K562 (cell line): ENCODE results near the gene TLR3. TPM values are rescaled to one million over a fixed set of nuclear protein-coding genes. Genes with fewer than 3 reads are reported as not detected.

Experiments
- ATAC-seq: fragments of 200-7000 bp; cut with Tn5 transposase; 3 replicates; pipeline ENCODE4 v1.9.1; 2020; ENCODE audit warnings: moderate library complexity
- BruUV-seq: library from RNA; stranded (reverse); fragments of 400-500 nt; replicated peaks from 2 replicates; lab custom pipeline; 2021; lab: Mats Ljungman, UMichigan
- CTCF ChIA-PET: fragments of 300-600 bp; formaldehyde crosslinking; extraction: SDS; loops from one replicate; lab custom pipeline; 2021; ENCODE audit warnings: low intra/inter-chr PET ratio; lab: Yijun Ruan, JAX
- POLR2A ChIA-PET: fragments of 300-600, 350-650 bp; sonication (Branson Sonifier 250); formaldehyde crosslinking; extraction: SDS; loops from one replicate; lab custom pipeline; 2021; ENCODE audit warnings: antibody characterized with exemption, inconsistent platforms; lab: Yijun Ruan, JAX
- DNase-seq, 4 experiments: peaks; one replicate each; pipeline versions ENCODE4 v3.0.0 to v3.0.0-alpha.2; 2011 to 2018; ENCODE audit warnings: low spot score in 3 of 4, mixed read lengths in 3 of 4; ENCODE audit errors: extremely low read depth in 1 of 4
- FAIRE-seq: peaks from 2 replicates; lab custom pipeline; 2011; peaks lifted over from hg19 to GRCh38; lab: Jason Lieb, UNC
- H2AFZ ChIP-seq: 2 replicates; pipeline ENCODE4 v1.6.0; 2011; ENCODE audit warnings: low read depth, low read length, control low read depth, inconsistent platforms
- H3K27ac ChIP-seq: fragments of 200-600 bp; 3 replicates; pipeline ENCODE4 v1.8.0; 2011; ENCODE audit warnings: low read depth, mild to moderate bottlenecking, control low read depth, inconsistent platforms, low read length, moderate library complexity, mixed read lengths; ENCODE audit errors: extremely low read depth
- H3K27me3 ChIP-seq, 2 experiments: fragments of 300-600 bp in 1 of 2; 2 replicates in 1 of 2; 3 replicates in 1 of 2; pipeline versions ENCODE4 v1.6.0 to v1.8.0; 2011; ENCODE audit warnings: inconsistent platforms in 2 of 2, low read length in 2 of 2, mild to moderate bottlenecking in 1 of 2, mixed read lengths in 1 of 2, moderate library complexity in 1 of 2; ENCODE audit not compliant: control insufficient read depth in 2 of 2, insufficient read depth in 2 of 2
- H3K36me3 ChIP-seq: fragments of 300-600 bp; 3 replicates; pipeline ENCODE4 v1.8.0; 2011; ENCODE audit warnings: mild to moderate bottlenecking, low read length, inconsistent platforms; ENCODE audit not compliant: control insufficient read depth, insufficient read depth
- H3K4me1 ChIP-seq, 2 experiments: fragments of 200-600 bp in 1 of 2; replicated peaks in 1 of 2; 2 replicates in 1 of 2; 3 replicates in 1 of 2; pipeline versions ENCODE4 v1.5.1 to v1.8.0; 2011; ENCODE audit warnings: inconsistent platforms in 2 of 2, low read length in 2 of 2, mild to moderate bottlenecking in 1 of 2, mixed read lengths in 1 of 2, moderate library complexity in 1 of 2; ENCODE audit not compliant: control insufficient read depth in 2 of 2, insufficient read depth in 2 of 2
- H3K4me2 ChIP-seq: 2 replicates; pipeline ENCODE4 v1.6.1; 2011; ENCODE audit warnings: low read length, control low read depth, inconsistent platforms, mixed read lengths; ENCODE audit not compliant: insufficient read depth
- H3K4me3 ChIP-seq: fragments of 200-600 bp; sonication (generic), shearing (Covaris generic); 2 replicates; pipeline ENCODE4 v1.5.1; 2016; ENCODE audit warnings: control low read depth, inconsistent platforms
- H3K79me2 ChIP-seq: fragments of 200-600 bp; 3 replicates; pipeline ENCODE4 v1.8.0; 2011; ENCODE audit warnings: low read length, inconsistent platforms; ENCODE audit not compliant: control insufficient read depth, insufficient read depth
- H3K9ac ChIP-seq, 2 experiments: 2 replicates each; pipeline versions ENCODE4 v1.6.0 to v1.6.1; 2011; ENCODE audit warnings: low read depth in 2 of 2, low read length in 2 of 2, control low read depth in 1 of 2, inconsistent platforms in 1 of 2, mild to moderate bottlenecking in 1 of 2, mixed read lengths in 1 of 2; ENCODE audit not compliant: insufficient read depth in 1 of 2
- H3K9me1 ChIP-seq: one replicate; pipeline ENCODE4 v1.6.0; 2011; ENCODE audit warnings: inconsistent platforms, mild to moderate bottlenecking, low read length, moderate library complexity; ENCODE audit not compliant: control insufficient read depth, insufficient read depth
- H3K9me3 ChIP-seq: replicated peaks from 2 replicates; pipeline ENCODE4 v1.5.1; 2011; ENCODE audit warnings: low read depth, low read length, inconsistent platforms; ENCODE audit not compliant: control insufficient read depth, insufficient read depth
- H4K20me1 ChIP-seq: replicated peaks from 2 replicates; pipeline ENCODE4 v1.6.1; 2011; ENCODE audit warnings: low read length, inconsistent platforms, mixed read lengths; ENCODE audit not compliant: control insufficient read depth, insufficient read depth
- BACH1 ChIP-seq: fragments of 200-800 bp; sonication (Bioruptor generic); IDR thresholded peaks from 2 replicates; pipeline ENCODE4 v1.6.1; 2016; ENCODE audit warnings: missing genetic modification characterization, missing compliant biosample characterization
- CREB3 ChIP-seq: fragments of 450-650 bp; conservative IDR thresholded peaks from 2 replicates; pipeline ENCODE4 v1.6.1; 2016; ENCODE audit warnings: missing genetic modification characterization, low read depth, mild to moderate bottlenecking, missing compliant biosample characterization, moderate library complexity
- PHF8 ChIP-seq: fragments of 200-600 bp; sonication (generic); IDR thresholded peaks from 2 replicates; pipeline ENCODE4 v1.6.1; 2012; ENCODE audit warnings: mixed run types, mild to moderate bottlenecking, inconsistent platforms, low read length, moderate library complexity, borderline replicate concordance
- PYGO2 ChIP-seq: fragments of 450-650 bp; IDR thresholded peaks from 2 replicates; pipeline ENCODE4 v1.6.1; 2016; ENCODE audit warnings: mild to moderate bottlenecking, missing genetic modification characterization, moderate library complexity, missing compliant biosample characterization
- RBM14 ChIP-seq: fragments of 200-400 bp; formaldehyde crosslinking; IDR thresholded peaks from 2 replicates; pipeline ENCODE4 v1.6.1; 2018; ENCODE audit warnings: low read depth, mild to moderate bottlenecking, low read length, moderate library complexity, borderline replicate concordance; ENCODE audit not compliant: insufficient read depth
- TAF7 ChIP-seq: fragments of 450-650 bp; IDR thresholded peaks from 2 replicates; pipeline ENCODE4 v1.6.1; 2016; ENCODE audit warnings: missing genetic modification characterization, missing compliant biosample characterization
- TFAP4 ChIP-seq: sonication (generic); formaldehyde crosslinking; IDR thresholded peaks from 2 replicates; pipeline ENCODE4 v1.8.0; 2022; ENCODE audit warnings: missing genetic modification reagents, mild to moderate bottlenecking, moderate library complexity, borderline replicate concordance
- XRCC3 ChIP-seq: fragments of 450-650 bp; IDR thresholded peaks from 2 replicates; pipeline ENCODE4 v1.6.1; 2017; ENCODE audit warnings: mild to moderate bottlenecking, moderate library complexity
- ZNF263 ChIP-seq: sonication (generic); formaldehyde crosslinking; IDR thresholded peaks from 2 replicates; pipeline ENCODE4 v1.8.0; 2022; ENCODE audit warnings: mild to moderate bottlenecking, missing genetic modification reagents, borderline replicate concordance
- ZNF274 ChIP-seq: IDR thresholded peaks from 2 replicates; pipeline ENCODE4 v1.6.1; 2011; ENCODE audit warnings: low read depth, mild to moderate bottlenecking, low read length, moderate library complexity, borderline replicate concordance
- WGBS: fragments of 100-300 bp; shearing (Covaris generic); methylation state at CpG from one replicate; pipeline ENCODE4 v1.1.6; 2016; ENCODE audit warnings: low coverage, mixed read lengths; ENCODE audit not compliant: insufficient coverage; ENCODE audit errors: missing lambda C conversion rate; 5-methylcytosine and 5-hydroxymethylcytosine counted together
- in situ Hi-C: fragments of 300-500 bp; cut with MboI; formaldehyde crosslinking; loops from 4 replicates; pipeline ENCODE4 v1.15.0; 2018; ENCODE audit warnings: inconsistent platforms, mixed read lengths
- intact Hi-C: fragments of 100-400 bp; cut with micrococcal nuclease; formaldehyde crosslinking; loops from 2 replicates; pipeline ENCODE4 v1.14.2; 2022
- polyA plus RNA-seq, 8 experiments: library from polyadenylated mRNA; depleted of rRNA in 4 of 8; stranded (reverse) in 5 of 8; unstranded in 3 of 8; fragments of >200 nt; fragmentation: Nextera tagmentation in 2 of 8; fragmentation: Illumina TruSeq in 1 of 8; extraction: Ambion mirVana in 2 of 8; extraction: Trizol in 1 of 8; gene quantifications; 2 replicates each; pipeline versions ENCODE4 v1.2.1 to v1.2.3, GENCODE V29; 2011 to 2014; ENCODE audit warnings: inconsistent platforms in 1 of 8, missing spikeins in 1 of 8
- total RNA-seq, 7 experiments: library from RNA; depleted of rRNA in 6 of 7; stranded (reverse); fragments of >200 nt in 6 of 7; fragmentation: Illumina TruSeq in 2 of 7; extraction: Trizol in 2 of 7; gene quantifications; 2 replicates each; pipeline versions ENCODE4 v1.2.1 to v1.2.3, GENCODE V29; 2011 to 2021; ENCODE audit warnings: low replicate concordance in 1 of 7

Gene TLR3
- total and polyA plus RNA-seq, 9 of the 15 experiments (the other 6 are each of a cell fraction or from before 2014, with no cell fraction given): 0.01 TPM; not detected in 8

- CTCF ChIA-PET: no interaction called here
- Histone ChIP-seq H3K4me2 (no peak overlapping the region), H2AFZ (no peak overlapping the region), H4K20me1 (0 out of 2 replicates have a peak, but pooled peaks cover 4% of the 10 kb centered on the region), H3K4me3 (no peak overlapping the region), H3K4me1 (no peaks in the 10 kb centered on the region), H3K36me3 (no peaks in the 10 kb centered on the region), H3K9ac (no peak overlapping the region), H3K27ac (no peak overlapping the region), H3K9me1 (no peaks in the 10 kb centered on the region), H3K27me3 (peaks cover 0 to 15% of the 10 kb centered on the region in 2 experiments; a peak in 4 of 5 replicates), H3K9me3 (no peaks in the 10 kb centered on the region; the same call in 1 of the 2 replicates), H3K79me2 (no peaks in the 10 kb centered on the region)
- DNase-seq (no peak), ATAC-seq (no peak), FAIRE-seq (no peak)
- in situ Hi-C loops: loop anchor here (25.0 kb wide), 1 partner anchor 1002 kb away; no protein-coding TSS in a partner anchor
- POLR2A ChIA-PET: no interaction called here
- WGBS: 4% methylated on average over 16 of the region's 16 CpGs
- TF ChIP-seq PHF8: no peak
- TF ChIP-seq RBM14: no peak
- TF ChIP-seq BACH1: no peak
- TF ChIP-seq ZNF274: no peak
- TF ChIP-seq CREB3 (tag): no peak
- no peak for TF ChIP-seq PYGO2 (tag)
- no peak for TF ChIP-seq XRCC3
- no peak for TF ChIP-seq TFAP4 (CRISPR knock-in tag)
- TF ChIP-seq TAF7 (tag): no peak
- no peak for TF ChIP-seq ZNF263
- BruUV-seq: no TSS peak
- intact Hi-C loops: loop anchor here (2.0 to 5.0 kb wide), 2 partner anchors 399 to 577 kb away; no protein-coding TSS in a partner anchor
These were observed 29.3 kb upstream of the TLR3 start for GRCh38 chr4:186039697-186040096.
